WTC11 (cell line): Measurements from ENCODE around the gene ABHD4.

Experiments
- AFF4 ChIP-seq: sonication (generic); formaldehyde crosslinking; IDR thresholded peaks from 2 replicates; pipeline ENCODE4 v1.8.1; 2023; ENCODE audit warnings: mild to moderate bottlenecking, missing genetic modification reagents, borderline replicate concordance
- ATF3 ChIP-seq: sonication (generic); formaldehyde crosslinking; conservative IDR thresholded peaks from 2 replicates; pipeline ENCODE4 v1.8.1; 2022; ENCODE audit warnings: mild to moderate bottlenecking, missing genetic modification reagents
- CREM ChIP-seq: sonication (generic); formaldehyde crosslinking; IDR thresholded peaks from 2 replicates; pipeline ENCODE4 v1.8.1; 2022; ENCODE audit warnings: mild to moderate bottlenecking, missing genetic modification reagents, moderate library complexity
- CTCF ChIP-seq: fragments of 200-600 bp; IDR thresholded peaks from 2 replicates; pipeline ENCODE4 v1.8.0; 2022; ENCODE audit warnings: antibody characterized with exemption
- IRF2 ChIP-seq: sonication (generic); formaldehyde crosslinking; IDR thresholded peaks from 2 replicates; pipeline ENCODE4 v1.8.0; 2022; ENCODE audit warnings: low read depth, missing genetic modification reagents, borderline replicate concordance
- JUN ChIP-seq: sonication (generic); formaldehyde crosslinking; IDR thresholded peaks from 2 replicates; pipeline ENCODE4 v1.8.0; 2023; ENCODE audit warnings: mild to moderate bottlenecking, missing genetic modification reagents
- MAX ChIP-seq: sonication (generic); formaldehyde crosslinking; IDR thresholded peaks from 2 replicates; pipeline ENCODE4 v1.8.0; 2022; ENCODE audit warnings: mild to moderate bottlenecking, missing genetic modification reagents
- NR3C1 ChIP-seq: sonication (generic); formaldehyde crosslinking; conservative IDR thresholded peaks from 2 replicates; pipeline ENCODE4 v1.8.1; 2023; ENCODE audit warnings: low read depth, mild to moderate bottlenecking, missing genetic modification reagents
- PREB ChIP-seq: sonication (generic); formaldehyde crosslinking; IDR thresholded peaks from 2 replicates; pipeline ENCODE4 v1.8.1; 2022; ENCODE audit warnings: mild to moderate bottlenecking, missing genetic modification reagents, moderate library complexity, borderline replicate concordance
- SMAD3 ChIP-seq: sonication (generic); formaldehyde crosslinking; IDR thresholded peaks from 2 replicates; pipeline ENCODE4 v1.8.0; 2022; ENCODE audit warnings: missing genetic modification reagents, mild to moderate bottlenecking, borderline replicate concordance
- ZNF138 ChIP-seq: sonication (generic); formaldehyde crosslinking; conservative IDR thresholded peaks from 2 replicates; pipeline ENCODE4 v1.8.1; 2022; ENCODE audit warnings: mild to moderate bottlenecking, moderate library complexity, missing genetic modification reagents

GRCh38 chr14:22552001-22552826 lies 45.9 kb upstream of the ABHD4 start:
- TF ChIP-seq SMAD3: no peak
- no peak for TF ChIP-seq CTCF
- no peak for TF ChIP-seq MAX (CRISPR knock-in tag)
- TF ChIP-seq JUN (CRISPR knock-in tag): no peak
- no peak for TF ChIP-seq ZNF138 (CRISPR knock-in tag)
- no peak for TF ChIP-seq PREB
- TF ChIP-seq NR3C1: no peak
- no peak for TF ChIP-seq ATF3 (CRISPR knock-in tag)
- TF ChIP-seq CREM (CRISPR knock-in tag): no peak
- no peak for TF ChIP-seq IRF2 (CRISPR knock-in tag)
- TF ChIP-seq AFF4 (CRISPR knock-in tag): no peak
